Epithelial cell of esophagus (primary cell): ENCODE data around the gene ITSN2.

Experiments used
- DNase-seq: peaks from one replicate; pipeline ENCODE4 v3.0.0; 2010; ENCODE audit warnings: low read depth
- H3K4me3 ChIP-seq: 2 replicates; pipeline ENCODE4 v1.5.1; 2011; ENCODE audit warnings: mild to moderate bottlenecking, low read length, control low read depth
- TF ChIP-seq, protein P1 (sequence below): IDR thresholded peaks from 2 replicates; pipeline ENCODE4 v1.5.1; 2011; ENCODE audit warnings: low read depth, mild to moderate bottlenecking, low read length, control low read depth, inconsistent platforms; ENCODE audit not compliant: insufficient read depth; ENCODE audit errors: missing control alignments

Gene ITSN2

DNA sequence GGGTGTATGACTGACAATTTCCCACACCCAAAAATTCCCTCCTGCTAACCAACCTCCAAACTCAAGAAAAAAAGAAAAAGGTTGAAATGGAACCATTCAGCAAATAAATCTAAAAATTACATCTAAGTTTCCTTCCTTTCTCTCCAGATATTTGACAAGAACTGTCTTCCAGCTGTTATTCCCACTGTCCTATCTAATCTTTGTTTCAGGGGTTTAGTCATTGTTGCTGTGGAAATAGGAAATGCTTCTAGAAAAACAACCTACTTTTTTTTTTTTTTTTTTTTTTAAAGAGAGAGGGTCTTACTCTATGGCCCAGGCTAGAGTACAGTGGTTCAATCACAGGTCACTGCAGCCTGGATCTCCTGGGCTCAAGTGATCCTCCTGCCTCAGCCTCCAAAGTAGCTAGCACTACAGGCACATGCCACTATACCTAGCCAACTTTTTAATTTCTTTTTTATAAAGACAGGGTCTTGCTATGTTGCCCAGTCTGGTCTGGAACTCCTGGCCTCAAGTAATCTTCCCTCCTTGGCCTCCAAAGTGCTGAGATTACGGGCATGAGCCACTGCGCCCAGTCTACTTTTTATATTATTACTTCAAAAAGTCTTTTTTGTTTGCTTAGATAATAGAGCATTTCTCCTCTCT, 88.1 kb downstream of the ITSN2 start:
- TF ChIP-seq, protein P1, sequence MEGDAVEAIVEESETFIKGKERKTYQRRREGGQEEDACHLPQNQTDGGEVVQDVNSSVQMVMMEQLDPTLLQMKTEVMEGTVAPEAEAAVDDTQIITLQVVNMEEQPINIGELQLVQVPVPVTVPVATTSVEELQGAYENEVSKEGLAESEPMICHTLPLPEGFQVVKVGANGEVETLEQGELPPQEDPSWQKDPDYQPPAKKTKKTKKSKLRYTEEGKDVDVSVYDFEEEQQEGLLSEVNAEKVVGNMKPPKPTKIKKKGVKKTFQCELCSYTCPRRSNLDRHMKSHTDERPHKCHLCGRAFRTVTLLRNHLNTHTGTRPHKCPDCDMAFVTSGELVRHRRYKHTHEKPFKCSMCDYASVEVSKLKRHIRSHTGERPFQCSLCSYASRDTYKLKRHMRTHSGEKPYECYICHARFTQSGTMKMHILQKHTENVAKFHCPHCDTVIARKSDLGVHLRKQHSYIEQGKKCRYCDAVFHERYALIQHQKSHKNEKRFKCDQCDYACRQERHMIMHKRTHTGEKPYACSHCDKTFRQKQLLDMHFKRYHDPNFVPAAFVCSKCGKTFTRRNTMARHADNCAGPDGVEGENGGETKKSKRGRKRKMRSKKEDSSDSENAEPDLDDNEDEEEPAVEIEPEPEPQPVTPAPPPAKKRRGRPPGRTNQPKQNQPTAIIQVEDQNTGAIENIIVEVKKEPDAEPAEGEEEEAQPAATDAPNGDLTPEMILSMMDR, result no peak
- H3K4me3 ChIP-seq, result no peak overlapping the region
- no peak for DNase-seq

DNA sequence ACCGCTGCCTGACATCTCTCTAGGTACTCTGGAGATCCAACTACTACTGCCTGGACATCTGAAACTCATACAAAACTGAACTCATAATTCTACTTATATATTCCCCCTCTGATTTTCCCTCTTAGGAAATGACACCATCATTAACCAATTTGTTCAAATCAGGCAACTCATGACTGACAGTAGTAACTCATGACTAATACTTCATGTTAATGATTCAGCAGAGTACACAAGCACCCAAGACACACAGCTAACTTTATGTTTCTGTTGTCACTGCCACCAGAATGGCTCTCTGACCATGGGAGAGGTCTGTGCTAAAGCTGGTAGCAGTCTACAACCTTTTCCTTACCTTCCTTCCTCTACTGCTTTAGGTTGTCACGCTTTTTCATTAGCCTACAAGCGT, 91.1 kb downstream of the ITSN2 start:
- TF ChIP-seq, protein P1, result no peak
- DNase-seq, result peak; percentile 77
- H3K4me3 ChIP-seq, result no peak overlapping the region

DNA sequence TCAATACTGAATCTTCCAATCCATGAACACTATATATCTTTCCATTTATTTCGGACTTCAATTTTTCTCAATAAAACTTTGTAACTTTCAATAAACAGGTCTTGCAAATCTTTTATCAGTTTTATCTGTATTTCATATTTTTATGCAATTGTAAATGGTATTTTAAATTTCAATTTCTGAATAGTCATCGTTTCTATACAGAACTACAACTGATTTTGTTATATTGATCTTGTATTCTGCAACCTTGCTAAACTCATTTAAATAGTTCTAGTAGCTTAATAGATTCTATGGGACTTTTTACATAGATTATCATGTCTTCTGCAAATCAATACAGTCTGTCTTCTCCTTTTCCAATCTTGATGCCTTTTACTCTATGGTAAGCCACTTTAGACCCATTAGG, 95.1 kb downstream of the ITSN2 start:
- TF ChIP-seq, protein P1, result no peak
- no peak for DNase-seq
- no peak overlapping the region for H3K4me3 ChIP-seq

- no peak for DNase-seq
- TF ChIP-seq, protein P1, result no peak
- no peak overlapping the region for H3K4me3 ChIP-seq
Measured at GRCh38 chr2:24262421-24262970, 97.8 kb downstream of the ITSN2 start.

- TF ChIP-seq, protein P1, result no peak
- no peak for DNase-seq
- H3K4me3 ChIP-seq, result no peak overlapping the region
Measured at GRCh38 chr2:24261441-24261840, 98.9 kb downstream of the ITSN2 start.

GRCh38 chr2:24259316-24259715, 101.0 kb downstream of the ITSN2 start:
- no peak overlapping the region for H3K4me3 ChIP-seq
- TF ChIP-seq, protein P1, result no peak
- DNase-seq, result no peak

- no peak overlapping the region for H3K4me3 ChIP-seq
- TF ChIP-seq, protein P1, result no peak
- no peak for DNase-seq
Measured at GRCh38 chr2:24258718-24259117, 101.6 kb downstream of the ITSN2 start.
